Measurements from ENCODE around the gene NIT2. TPM values are rescaled to one million over a fixed set of nuclear protein-coding genes. Genes with fewer than 3 reads are reported as not detected.
"Not testable (repeated sequence)": the region's sequence is repeated elsewhere in the genome, so short reads cannot be mapped to it uniquely, and the experiment has no call there.

NIT2 gene
- total RNA-seq, 1 donor from 2014 or later, result 15.3 TPM

- TF ChIP-seq CTCF (IDR thresholded peaks at IDR 0.05; ENCODE audit: insufficient read depth, low read length, severe bottlenecking), result no peak
- Histone ChIP-seq H3K4me3 (ENCODE audit: low read depth, low read length) (no peak overlapping the region), H3K36me3 (ENCODE audit: control insufficient read depth, insufficient read depth, low read length) (no peaks in the 10 kb centered on the region), H3K27me3 (ENCODE audit: control insufficient read depth, insufficient read depth, low read length) (no peaks in the 10 kb centered on the region)
- no peak for FAIRE-seq
- DNase-seq (ENCODE audit: low read depth), result no peak
Measured at GRCh38 chr3:100319951-100320350, 14.6 kb upstream of the NIT2 start.

- Histone ChIP-seq H3K36me3 (ENCODE audit: control insufficient read depth, insufficient read depth, low read length) (peaks cover 1% of the 10 kb centered on the region), H3K4me3 (ENCODE audit: low read depth, low read length) (no peak overlapping the region), H3K27me3 (ENCODE audit: control insufficient read depth, insufficient read depth, low read length) (no peaks in the 10 kb centered on the region)
- DNase-seq (ENCODE audit: low read depth) (no peak), FAIRE-seq (no peak)
- no peak for TF ChIP-seq CTCF (IDR thresholded peaks at IDR 0.05; ENCODE audit: insufficient read depth, low read length, severe bottlenecking)
Measured at GRCh38 chr3:100324044-100324443, 10.5 kb upstream of the NIT2 start.

- DNase-seq (ENCODE audit: low read depth) (no peak), FAIRE-seq (no peak)
- H3K27me3 ChIP-seq (ENCODE audit: control insufficient read depth, insufficient read depth, low read length), result no peaks in the 10 kb centered on the region
- no peak for TF ChIP-seq CTCF (IDR thresholded peaks at IDR 0.05; ENCODE audit: insufficient read depth, low read length, severe bottlenecking)
- H3K36me3 ChIP-seq (ENCODE audit: control insufficient read depth, insufficient read depth, low read length), result peaks cover 1% of the 10 kb centered on the region
- no peak overlapping the region for H3K4me3 ChIP-seq (ENCODE audit: low read depth, low read length)
Measured at GRCh38 chr3:100325827-100326226, 8.7 kb upstream of the NIT2 start.

- H3K4me3 ChIP-seq (ENCODE audit: low read depth, low read length); FAIRE-seq; H3K36me3 ChIP-seq (ENCODE audit: control insufficient read depth, insufficient read depth, low read length); DNase-seq (ENCODE audit: low read depth); H3K27me3 ChIP-seq (ENCODE audit: control insufficient read depth, insufficient read depth, low read length): not testable (repeated sequence)
Measured at GRCh38 chr3:100327377-100327776, 7.2 kb upstream of the NIT2 start.

GRCh38 chr3:100329800-100330489 lies 4.6 kb upstream of the NIT2 start:
- TF ChIP-seq CTCF (IDR thresholded peaks at IDR 0.05; ENCODE audit: insufficient read depth, low read length, severe bottlenecking), result no peak
- FAIRE-seq, result peak; percentile 79
- H3K27me3 ChIP-seq (ENCODE audit: control insufficient read depth, insufficient read depth, low read length), result no peaks in the 10 kb centered on the region
- H3K4me3 ChIP-seq (ENCODE audit: low read depth, low read length), result no peak overlapping the region
- no peak for DNase-seq (ENCODE audit: low read depth)
- H3K36me3 ChIP-seq (ENCODE audit: control insufficient read depth, insufficient read depth, low read length), result peaks cover 1% of the 10 kb centered on the region

GRCh38 chr3:100330651-100331050 lies 3.9 kb upstream of the NIT2 start:
- DNase-seq (ENCODE audit: low read depth) (no peak), FAIRE-seq (no peak)
- Histone ChIP-seq H3K36me3 (ENCODE audit: control insufficient read depth, insufficient read depth, low read length) (peaks cover 1% of the 10 kb centered on the region), H3K4me3 (ENCODE audit: low read depth, low read length) (no peak overlapping the region), H3K27me3 (ENCODE audit: control insufficient read depth, insufficient read depth, low read length) (no peaks in the 10 kb centered on the region)
- TF ChIP-seq CTCF (IDR thresholded peaks at IDR 0.05; ENCODE audit: insufficient read depth, low read length, severe bottlenecking), result no peak

All from bronchial epithelial cell (primary cell).